ENCODE results near the gene CEP72.
A peak's percentile ranks its signal among the peaks of the same experiment; 100 is the strongest.

The CEP72 gene

DNA sequence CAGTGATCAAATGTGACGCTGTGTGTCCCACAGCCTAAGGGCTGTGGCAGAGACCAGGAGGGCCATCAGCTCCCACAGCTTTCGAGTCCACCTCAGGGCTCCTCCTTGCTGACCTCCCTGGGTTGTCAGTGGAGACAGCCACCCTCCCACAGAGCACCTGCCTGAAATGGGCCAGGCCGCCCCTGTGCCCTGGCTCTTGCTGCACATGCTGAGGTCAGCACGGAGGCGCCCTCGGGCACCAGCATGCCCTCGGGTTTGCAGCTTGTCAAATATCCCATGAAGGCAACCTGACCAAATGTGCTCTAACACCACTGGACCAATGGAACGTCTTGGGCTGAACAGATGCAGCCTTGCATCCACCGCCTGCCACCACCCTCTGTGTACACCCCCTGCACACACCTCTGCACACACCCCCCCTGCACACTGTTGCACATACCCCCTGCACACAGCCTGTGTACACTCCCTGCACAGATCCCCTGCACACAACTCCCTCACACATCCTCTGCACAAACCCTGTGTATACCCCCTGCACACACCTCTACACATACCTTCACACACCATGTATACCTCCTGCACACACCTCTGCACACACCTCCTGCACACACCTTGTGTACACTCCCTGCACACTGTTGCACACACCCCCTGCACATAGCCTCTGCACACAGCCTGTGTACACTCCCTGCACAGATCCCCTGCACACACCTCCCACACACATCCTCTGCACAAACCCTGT is 2.0 kb upstream of the CEP72 start:
- DNase-seq (ENCODE audit: low read depth, low spot score), result no peak
- no peak overlapping the region for H3K4me3 ChIP-seq (ENCODE audit: low read length)

DNA sequence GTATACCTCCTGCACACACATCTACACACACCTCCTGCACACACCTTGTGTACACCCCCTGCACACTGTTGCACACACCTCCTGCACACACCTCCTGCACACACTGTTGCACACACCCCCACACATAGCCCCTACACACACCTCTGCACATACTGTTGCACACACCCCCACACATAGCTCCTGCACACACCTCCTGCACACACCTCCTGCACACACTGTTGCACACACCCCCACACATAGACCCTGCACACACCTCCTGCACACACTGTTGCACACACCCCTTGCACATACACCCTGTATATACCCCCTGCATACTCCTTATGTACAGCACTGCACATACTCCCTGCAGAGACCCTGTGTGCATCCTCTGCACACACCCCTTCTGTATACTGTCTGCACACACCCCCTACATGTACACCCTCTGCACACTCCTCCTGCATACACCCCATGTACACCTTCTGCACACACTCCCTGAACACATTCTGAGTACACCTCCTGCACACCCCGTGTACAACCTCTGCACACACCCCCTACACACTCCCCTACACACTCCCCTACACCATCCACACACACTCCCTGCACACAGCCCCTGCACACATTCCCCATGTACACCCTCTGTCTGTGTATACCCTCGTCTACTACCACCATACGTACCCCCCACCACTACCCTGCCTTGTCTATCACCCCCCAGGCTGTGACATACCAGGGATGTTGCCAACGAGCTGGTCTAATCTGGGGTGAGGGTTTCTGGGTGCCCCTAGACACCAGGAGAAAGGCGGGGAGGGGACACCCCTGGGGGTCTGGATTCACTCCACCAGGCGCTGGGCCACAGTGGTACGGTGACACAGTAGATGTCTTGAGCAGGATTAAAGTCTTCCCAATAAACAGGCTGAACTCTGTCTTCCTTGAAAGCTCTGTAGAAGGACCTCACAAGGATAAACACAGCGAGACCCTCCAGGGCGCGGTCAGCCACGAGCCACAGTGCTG is 1.1 kb upstream of the CEP72 start:
- H3K4me3 ChIP-seq (ENCODE audit: low read length), result peak overlapping the region; percentile 94
- no peak for DNase-seq (ENCODE audit: low read depth, low spot score)

DNA sequence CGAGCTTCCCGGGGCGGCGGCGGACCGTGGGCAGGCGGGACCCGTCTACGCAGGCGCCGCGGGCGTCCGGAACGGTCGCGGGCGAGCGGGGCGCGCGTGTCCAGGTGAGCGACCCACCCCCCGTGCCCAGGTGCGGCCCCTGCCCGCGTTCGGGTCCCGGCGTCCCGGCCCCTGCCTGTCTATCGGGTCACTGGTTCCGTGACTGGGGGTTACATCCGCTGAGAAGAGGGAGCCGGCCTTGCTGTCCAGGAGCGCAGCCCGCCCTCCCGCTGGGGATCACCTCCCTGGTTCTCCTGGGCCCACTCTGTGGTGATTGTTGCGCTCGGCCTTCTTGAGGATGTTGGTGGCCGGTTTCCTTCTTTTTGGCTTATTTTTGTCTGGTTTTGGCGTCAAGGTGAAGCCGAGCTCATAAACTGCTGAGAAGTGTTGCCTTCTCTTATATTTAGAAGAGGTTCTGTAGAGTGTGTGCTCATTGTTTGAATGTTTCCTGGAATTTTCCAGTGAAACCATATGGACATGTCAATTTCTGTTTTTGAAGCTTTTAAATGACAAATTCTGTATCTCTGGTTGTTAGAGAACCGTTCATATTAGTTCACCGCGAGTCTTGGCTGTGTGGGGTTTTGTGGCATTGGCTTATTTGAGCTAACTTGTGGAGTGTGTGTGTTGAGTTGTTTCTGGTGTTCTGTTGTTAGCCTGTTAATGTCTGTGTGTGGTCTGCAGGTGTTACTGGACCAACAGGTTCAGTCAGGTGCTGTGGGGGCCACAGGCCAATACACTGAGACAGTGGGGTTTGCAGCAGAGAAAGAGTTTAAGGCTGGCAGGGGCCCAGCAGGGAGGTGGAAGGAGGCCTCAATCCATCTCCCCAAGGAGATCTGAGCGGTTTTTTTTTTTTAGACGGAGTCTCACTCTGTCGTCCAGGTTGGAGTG is 621 bp downstream of the CEP72 start:
- peak; percentile 21 for DNase-seq (ENCODE audit: low read depth, low spot score)
- H3K4me3 ChIP-seq (ENCODE audit: low read length), result peak overlapping the region; percentile 94

DNA sequence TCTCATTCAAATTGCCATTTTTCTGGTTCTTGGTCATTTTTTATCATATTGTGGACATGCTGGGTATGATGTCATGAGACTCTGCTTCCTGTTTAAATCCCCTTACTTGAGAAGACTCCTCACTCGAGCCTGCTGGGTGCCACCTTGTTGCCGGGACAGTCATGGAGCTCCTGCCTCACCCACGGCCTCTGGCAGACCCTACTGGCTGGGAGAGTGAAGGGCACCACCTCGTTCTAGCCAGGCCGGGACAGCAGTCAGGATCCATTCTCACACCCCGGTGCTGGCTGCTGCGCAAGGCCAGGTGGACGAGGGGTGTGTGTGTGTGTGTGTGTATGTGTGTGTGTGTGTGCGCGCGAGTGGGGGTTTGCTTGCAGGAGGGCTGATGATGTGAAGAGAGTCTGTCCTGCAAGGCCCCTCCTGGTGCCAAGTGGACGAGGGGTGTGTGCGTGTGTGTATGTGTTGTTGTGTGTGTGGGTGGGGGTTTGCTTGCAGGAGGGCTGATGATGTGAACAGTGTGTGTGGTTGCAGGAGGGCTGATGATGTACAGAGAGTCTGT is 4.4 kb downstream of the CEP72 start:
- DNase-seq (ENCODE audit: low read depth, low spot score), result no peak
- H3K4me3 ChIP-seq (ENCODE audit: low read length), result no peak overlapping the region

DNA sequence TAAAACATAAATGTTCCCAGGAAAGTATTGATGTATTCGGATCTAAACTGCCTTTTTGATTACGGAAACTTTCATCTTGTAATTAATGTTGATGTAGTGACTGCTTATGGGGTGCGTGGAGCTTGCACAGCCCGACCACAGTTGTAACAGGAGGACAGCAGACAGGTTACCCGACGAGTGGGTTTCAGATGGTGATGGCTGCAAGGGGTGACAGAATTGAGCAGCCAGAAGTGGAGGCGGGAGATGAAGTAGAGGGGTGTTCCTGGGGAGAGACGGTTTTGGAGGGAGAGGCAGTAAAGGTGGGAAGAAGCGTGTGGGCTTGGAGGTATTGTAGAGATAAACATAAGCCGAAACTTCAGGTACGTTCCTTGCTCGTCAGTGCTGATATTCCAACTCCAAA is 5.8 kb downstream of the CEP72 start:
- DNase-seq (ENCODE audit: low read depth, low spot score), result no peak
- H3K4me3 ChIP-seq (ENCODE audit: low read length), result no peak overlapping the region

DNA sequence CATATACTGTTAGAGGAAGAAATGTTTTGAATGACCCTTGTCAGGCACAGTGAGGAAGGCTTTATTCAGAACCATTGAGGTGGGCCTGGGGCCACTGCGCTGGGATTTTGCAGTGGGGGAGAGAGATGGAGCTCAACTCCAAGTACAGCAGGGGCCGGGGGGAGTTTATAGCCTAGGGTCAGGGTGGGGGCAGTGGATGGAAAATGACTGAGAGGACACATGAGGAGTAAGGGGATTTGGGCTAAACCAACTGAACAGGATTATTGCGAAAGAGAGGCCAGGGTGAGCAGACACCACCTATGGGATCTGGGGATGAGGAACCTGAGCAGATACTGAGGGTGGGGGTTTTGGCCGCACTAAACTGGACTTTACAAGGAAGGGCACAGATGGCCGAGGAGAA is 6.3 kb downstream of the CEP72 start:
- no peak overlapping the region for H3K4me3 ChIP-seq (ENCODE audit: low read length)
- DNase-seq (ENCODE audit: low read depth, low spot score), result no peak

DNA sequence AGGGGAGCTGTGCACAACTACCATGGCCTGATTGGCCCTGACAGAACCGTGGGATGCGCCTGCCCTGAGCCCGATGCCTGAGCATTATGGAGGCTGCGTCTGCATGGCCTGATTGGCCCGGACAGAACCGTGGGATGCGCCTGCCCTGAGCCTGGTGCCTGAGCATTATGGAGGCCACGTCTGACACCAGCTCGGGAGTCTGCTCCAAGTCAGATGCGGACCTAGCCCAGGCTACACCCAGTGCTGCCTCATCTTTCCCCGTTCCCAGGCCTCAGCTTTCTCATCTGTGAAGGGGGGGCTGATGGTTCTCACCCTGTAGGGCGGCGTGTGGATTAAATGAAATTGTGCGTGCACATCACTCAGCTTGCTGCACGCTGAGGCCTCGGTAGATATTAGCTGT is 7.3 kb downstream of the CEP72 start:
- no peak overlapping the region for H3K4me3 ChIP-seq (ENCODE audit: low read length)
- DNase-seq (ENCODE audit: low read depth, low spot score), result no peak

DNA sequence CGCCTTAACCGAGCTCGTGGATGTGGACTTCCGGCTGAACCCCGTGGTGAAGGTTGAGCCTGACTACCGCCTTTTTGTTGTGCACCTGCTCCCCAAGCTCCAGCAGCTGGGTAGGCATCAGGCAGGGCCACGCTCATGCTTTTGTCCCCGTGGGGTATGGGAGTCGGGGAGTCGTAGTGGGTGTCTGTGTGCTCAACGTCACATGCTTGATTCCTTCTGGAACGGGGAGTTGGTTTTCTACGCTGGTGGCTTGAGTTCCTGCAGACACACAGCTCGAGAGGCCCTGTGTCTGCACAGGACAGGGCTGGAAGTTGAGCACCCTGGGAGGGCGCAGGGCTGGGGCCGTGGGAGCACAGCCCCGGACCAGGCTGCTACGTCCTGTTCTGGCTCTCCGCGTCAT is 8.0 kb downstream of the CEP72 start:
- no peak for DNase-seq (ENCODE audit: low read depth, low spot score)
- no peak overlapping the region for H3K4me3 ChIP-seq (ENCODE audit: low read length)

DNA sequence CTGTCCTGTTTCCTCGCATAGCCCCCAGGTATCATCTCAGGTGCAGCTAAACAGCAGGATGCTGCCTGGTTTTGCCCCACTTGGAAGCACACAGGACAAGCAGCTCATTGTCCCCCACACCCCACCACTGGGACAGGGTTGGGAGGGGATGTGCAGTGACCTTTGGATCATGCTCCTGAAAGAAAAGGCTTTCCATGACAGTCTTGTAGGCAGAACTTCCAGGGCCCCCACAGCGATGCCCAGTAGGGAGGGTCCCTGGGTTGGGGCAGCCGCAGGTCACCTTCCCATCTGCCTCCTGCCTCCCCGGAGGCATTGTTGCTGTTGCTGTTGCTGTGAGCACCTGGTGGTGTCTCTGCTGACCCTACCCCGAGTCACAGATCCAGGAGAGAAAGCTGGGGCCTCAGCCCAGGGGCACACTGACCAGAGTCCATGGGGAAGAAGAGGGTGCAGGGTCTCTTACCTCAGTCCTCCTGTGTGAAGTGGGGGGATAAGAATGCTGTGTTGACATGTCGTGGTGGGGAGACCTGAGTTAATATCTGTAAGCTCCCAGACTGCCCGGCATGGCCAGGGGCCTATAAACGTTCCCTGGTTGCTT is 8.5 kb downstream of the CEP72 start:
- no peak for DNase-seq (ENCODE audit: low read depth, low spot score)
- H3K4me3 ChIP-seq (ENCODE audit: low read length), result no peak overlapping the region

DNA sequence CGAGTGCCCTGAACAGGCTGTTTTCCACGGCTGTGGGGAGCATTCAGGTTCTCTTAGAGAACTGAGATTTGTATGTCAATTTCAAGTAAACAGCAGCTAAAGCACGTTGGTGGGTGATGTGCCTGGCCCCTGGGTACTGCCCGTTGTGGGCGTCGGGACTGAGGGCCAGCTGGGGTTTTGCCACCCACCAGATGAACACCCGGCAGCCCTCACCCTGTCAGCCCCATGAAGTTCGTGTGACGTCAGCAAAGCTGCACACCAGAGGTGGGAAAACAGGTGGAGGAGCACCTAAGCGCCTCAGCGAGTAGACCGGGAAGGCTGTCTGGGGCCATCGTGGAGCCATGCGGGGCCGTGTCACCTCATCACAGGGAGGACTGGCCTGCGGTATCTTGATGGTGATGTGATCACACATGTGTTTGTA is 9.2 kb downstream of the CEP72 start:
- H3K4me3 ChIP-seq (ENCODE audit: low read length), result no peak overlapping the region
- DNase-seq (ENCODE audit: low read depth, low spot score), result no peak

DNA sequence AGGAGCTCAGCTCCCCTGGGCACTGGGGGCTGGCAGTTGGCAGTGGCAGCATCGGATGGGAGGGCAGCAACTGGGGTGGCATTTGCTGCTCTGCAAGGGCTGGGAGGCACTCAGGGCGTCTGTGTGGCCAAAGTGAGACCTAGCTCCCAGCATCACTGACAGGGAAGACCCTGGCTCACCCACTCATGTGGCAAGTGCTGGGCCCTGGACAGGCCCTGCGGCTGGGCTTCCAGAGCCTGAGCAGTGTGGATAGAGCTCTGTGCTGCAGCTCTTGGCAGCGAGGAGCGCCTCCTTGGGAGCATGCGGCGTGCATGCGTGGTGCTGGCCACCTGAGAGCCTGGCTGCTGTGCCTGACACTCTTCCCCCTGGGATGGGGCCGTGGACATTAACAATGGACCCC is 10.2 kb downstream of the CEP72 start:
- no peak overlapping the region for H3K4me3 ChIP-seq (ENCODE audit: low read length)
- DNase-seq (ENCODE audit: low read depth, low spot score), result no peak

DNA sequence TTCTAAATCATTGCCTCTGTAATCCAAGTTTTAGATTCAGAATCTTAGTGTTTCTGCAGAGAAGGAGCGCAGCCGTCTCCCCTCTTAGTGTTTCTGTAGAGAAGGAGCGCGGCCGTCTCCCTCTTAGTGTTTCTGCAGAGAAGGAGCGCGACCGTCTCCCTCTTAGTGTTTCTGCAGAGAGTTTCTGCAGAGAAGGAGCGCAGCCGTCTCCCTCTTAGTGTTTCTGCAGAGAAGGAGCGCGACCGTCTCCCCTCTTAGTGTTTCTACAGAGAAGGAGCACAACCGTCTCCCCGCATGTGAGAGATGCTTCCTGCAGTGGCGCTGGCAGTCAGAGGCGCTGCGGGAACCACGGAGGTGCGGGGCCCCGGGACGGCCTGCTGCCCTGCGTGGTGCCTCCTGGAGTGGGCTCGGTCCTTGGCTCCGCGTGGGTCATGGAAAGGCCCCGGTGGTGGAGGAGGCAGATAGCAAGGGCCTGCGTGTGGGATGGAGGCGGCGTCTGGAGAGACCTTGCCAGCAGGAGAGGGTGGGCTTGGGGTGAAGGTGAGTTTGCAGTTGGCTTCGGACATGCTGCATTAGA is 10.9 kb downstream of the CEP72 start:
- H3K4me3 ChIP-seq (ENCODE audit: low read length), result no peak overlapping the region
- DNase-seq (ENCODE audit: low read depth, low spot score), result no peak

DNA sequence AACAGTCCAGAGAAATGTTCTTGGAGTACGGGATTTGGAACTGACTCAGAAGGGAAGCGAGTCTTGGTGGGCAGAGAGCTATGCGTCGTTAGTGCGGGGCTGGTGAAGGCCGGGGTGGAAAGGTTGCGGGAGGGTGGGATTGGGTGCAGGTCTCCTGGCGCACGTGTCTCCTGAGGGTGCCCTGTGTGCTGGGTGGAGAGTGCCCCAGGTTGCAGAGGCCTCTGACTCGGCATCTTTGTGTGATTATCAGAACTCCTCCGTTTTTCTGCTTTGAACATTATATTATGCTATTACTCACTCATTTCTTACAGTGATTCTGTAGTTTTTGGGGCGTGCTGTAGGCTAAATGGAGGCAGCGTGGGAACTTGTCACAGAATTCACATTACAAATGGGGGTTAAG is 11.4 kb downstream of the CEP72 start:
- no peak overlapping the region for H3K4me3 ChIP-seq (ENCODE audit: low read length)
- no peak for DNase-seq (ENCODE audit: low read depth, low spot score)

DNA sequence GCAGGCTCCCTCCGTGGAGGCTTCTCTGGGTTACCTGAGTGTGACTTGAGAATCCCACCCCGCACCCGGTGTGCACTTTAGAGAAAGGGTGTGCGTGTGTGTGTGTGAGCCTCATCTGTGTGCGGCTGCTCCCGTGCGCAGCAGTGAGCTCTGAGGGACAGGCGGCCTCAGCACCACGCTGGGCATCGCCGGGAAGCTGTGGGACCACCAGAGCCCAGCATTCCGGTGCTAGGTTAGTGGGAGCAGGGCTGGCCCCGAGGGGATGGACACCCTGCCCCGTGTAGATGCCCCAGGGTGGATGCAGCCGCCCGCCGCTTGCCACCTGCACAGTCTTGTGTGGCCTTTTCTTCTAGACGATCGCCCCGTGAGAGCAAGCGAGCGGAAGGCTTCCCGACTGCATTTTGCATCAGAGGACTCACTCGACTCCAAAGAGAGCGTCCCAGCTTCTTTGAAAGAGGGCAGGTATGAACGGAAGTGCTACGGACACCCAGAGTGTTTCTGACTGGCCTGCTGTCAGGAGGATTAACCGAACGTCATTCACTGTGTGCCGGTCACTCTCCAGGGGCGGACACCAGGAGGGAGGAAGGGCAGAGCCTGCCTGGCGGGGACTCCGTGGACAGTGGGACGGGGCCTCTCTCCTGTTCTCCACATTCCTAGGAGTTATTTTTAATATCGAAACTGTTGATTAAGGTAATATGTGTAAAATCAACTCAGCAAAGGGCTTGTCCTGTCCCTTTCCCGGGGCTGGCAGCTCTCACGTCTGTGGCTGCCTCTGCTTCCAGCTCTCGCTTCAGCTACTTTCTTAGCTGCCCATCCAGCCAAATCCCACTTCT is 12.2 kb downstream of the CEP72 start:
- H3K4me3 ChIP-seq (ENCODE audit: low read length), result no peak overlapping the region
- DNase-seq (ENCODE audit: low read depth, low spot score), result no peak

DNA sequence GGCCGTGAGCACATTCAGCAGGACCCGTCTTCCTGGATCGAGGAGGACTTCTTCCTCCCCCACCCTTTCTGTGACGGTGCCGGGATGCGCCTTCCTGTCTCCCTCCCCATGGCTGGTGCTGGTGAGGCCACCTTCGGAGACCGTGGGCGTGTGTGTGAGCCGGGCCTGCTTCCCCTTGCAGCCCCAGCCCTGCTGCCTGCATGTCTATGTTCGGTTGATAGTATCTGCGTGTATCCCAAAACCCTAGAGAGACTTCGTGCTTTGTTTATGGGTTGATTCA is 12.8 kb downstream of the CEP72 start:
- no peak for DNase-seq (ENCODE audit: low read depth, low spot score)
- no peak overlapping the region for H3K4me3 ChIP-seq (ENCODE audit: low read length)

DNA sequence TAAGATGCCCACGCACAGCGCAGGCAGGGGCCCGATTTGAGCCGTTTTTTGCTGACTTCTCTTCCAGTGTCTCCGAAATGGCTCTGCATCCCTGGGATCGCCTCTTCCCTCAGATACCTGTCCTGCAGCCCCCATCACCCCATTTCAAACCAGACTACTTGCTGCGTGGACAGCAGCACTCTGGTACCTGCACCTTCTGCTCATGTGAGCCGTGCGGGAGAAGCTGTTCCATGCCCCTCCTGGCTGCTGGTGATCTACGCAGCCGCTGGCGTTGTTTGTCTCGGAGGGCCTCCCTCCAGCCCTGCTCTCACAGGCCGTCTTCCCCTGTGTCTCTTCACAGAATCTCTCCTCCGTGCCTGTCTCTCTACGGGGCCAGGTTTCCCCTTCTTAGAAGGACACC is 13.4 kb downstream of the CEP72 start:
- DNase-seq (ENCODE audit: low read depth, low spot score), result no peak
- H3K4me3 ChIP-seq (ENCODE audit: low read length), result no peak overlapping the region

DNA sequence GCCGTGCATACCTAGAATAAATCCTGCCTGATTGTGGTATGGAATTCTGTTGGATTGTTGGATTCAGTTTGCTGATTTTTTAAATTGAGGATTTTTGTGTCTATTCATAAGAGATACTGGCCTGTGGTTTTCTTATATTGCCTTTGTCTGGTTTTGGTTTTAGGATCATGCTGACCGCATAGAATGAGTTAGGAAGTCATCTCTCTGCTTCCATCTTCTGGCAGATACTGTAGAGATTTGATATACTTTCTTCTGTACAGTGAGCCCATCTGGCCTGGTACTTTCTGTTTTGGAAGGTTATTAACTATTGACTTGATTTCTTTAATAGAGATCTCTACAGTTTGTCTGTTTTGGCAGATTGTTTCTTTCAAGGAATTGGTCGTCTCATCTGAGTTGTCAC is 14.7 kb downstream of the CEP72 start:
- no peak for DNase-seq (ENCODE audit: low read depth, low spot score)
- H3K4me3 ChIP-seq (ENCODE audit: low read length), result no peak overlapping the region

DNA sequence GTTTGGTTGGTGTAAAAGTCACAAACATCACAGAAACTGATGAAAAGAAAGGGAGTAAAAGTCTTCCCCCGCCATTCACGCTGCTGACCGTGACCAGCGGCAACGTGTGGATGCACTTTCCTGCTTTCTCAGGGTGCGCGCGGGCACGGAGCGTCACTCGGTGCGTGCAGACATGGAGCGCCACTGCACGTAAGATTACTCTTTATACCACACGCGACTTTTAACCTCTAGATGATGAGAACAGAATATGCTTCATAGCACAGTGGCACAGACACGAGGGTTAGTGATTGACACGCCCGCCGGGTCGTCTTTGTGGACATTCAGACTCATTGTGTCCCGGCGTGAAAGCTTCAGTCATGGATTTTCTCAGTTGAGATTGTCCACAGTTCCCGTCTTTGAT is 15.7 kb downstream of the CEP72 start:
- DNase-seq (ENCODE audit: low read depth, low spot score), result no peak
- H3K4me3 ChIP-seq (ENCODE audit: low read length), result no peak overlapping the region

All from Jurkat, Clone E6-1 (cell line).